Muscle of leg (tissue), 11 donors: ENCODE data around the gene SLC26A4. TPM values are rescaled to one million over a fixed set of nuclear protein-coding genes. Genes with fewer than 3 reads are reported as not detected.
A peak's percentile ranks its signal among the peaks of the same experiment; 100 is the strongest.

ENCODE experiments used
- DNase-seq: peaks from one replicate; pipeline ENCODE4 v3.0.0; 2013
- H3K27ac ChIP-seq: one replicate; pipeline ENCODE4 v1.5.1; 2013; ENCODE audit warnings: mild to moderate bottlenecking, low read length, control low read depth
- H3K27me3 ChIP-seq: one replicate; pipeline ENCODE4 v1.6.1; 2013; ENCODE audit warnings: low read length; ENCODE audit not compliant: control insufficient read depth, insufficient read depth
- H3K36me3 ChIP-seq: one replicate; pipeline ENCODE4 v1.6.1; 2013; ENCODE audit warnings: low read length; ENCODE audit not compliant: control insufficient read depth, insufficient read depth
- H3K4me1 ChIP-seq: one replicate; pipeline ENCODE4 v1.6.1; 2013; ENCODE audit warnings: low read length; ENCODE audit not compliant: control insufficient read depth, insufficient read depth
- H3K4me3 ChIP-seq: one replicate; pipeline ENCODE4 v1.5.1; 2013; ENCODE audit warnings: low read length, control low read depth
- H3K9me3 ChIP-seq: replicated peaks from 2 replicates; pipeline ENCODE4 v1.6.1; 2013; ENCODE audit warnings: low read depth, low read length; ENCODE audit not compliant: control insufficient read depth
- WGBS: methylation state at CpG from one replicate; pipeline ENCODE4 v1.1.5; 2013; ENCODE audit warnings: missing lambda C conversion rate; ENCODE audit not compliant: insufficient coverage; 5-methylcytosine and 5-hydroxymethylcytosine counted together
- polyA plus RNA-seq, 8 donors: library from polyadenylated mRNA; unstranded; fragments of 120-200 nt; gene quantifications; one replicate each; pipeline versions ENCODE4 v1.2.1 to v1.2.3, GENCODE V29; 2013; ENCODE audit warnings: inconsistent platforms in 1 of 8, low replicate concordance in 1 of 8; ENCODE audit not compliant: insufficient read length in 8 of 8, insufficient read depth in 1 of 8
- total RNA-seq: library from RNA; stranded (reverse); fragments of 120-200 nt; gene quantifications from one replicate; pipeline ENCODE4 v1.2.4, GENCODE V29; 2013

SLC26A4 gene
- total and polyA plus RNA-seq, 9 donors = 0.41 to 1.1 (median 0.55) TPM

- whole genome bisulfite sequencing = 88% methylated on average over 2 of the region's 2 CpGs
- no peaks in the 10 kb centered on the region for H3K36me3 ChIP-seq
- H3K27ac ChIP-seq = no peak overlapping the region
- no peak for DNase-seq
- no peaks in the 10 kb centered on the region for H3K9me3 ChIP-seq
- no peak overlapping the region for H3K4me3 ChIP-seq
- no peaks in the 10 kb centered on the region for H3K27me3 ChIP-seq
- H3K4me1 ChIP-seq = no peaks in the 10 kb centered on the region
Observed at GRCh38 chr7:107708956-107709355, 48.3 kb downstream of the SLC26A4 start.

GRCh38 chr7:107711301-107711700 lies 50.7 kb downstream of the SLC26A4 start:
- H3K27ac ChIP-seq = no peak overlapping the region
- no peaks in the 10 kb centered on the region for H3K27me3 ChIP-seq
- no peaks in the 10 kb centered on the region for H3K4me1 ChIP-seq
- H3K4me3 ChIP-seq = no peak overlapping the region
- no peak for DNase-seq
- H3K9me3 ChIP-seq = no peaks in the 10 kb centered on the region
- WGBS = no CpG with 5 or more reads among the region's 1 CpG
- H3K36me3 ChIP-seq = no peaks in the 10 kb centered on the region

GRCh38 chr7:107712025-107712424 lies 51.4 kb downstream of the SLC26A4 start:
- no CpG with 5 or more reads among the region's 1 CpG for WGBS
- H3K27ac ChIP-seq = no peak overlapping the region
- no peaks in the 10 kb centered on the region for H3K27me3 ChIP-seq
- DNase-seq = no peak
- H3K4me1 ChIP-seq = no peaks in the 10 kb centered on the region
- no peak overlapping the region for H3K4me3 ChIP-seq
- H3K9me3 ChIP-seq = no peaks in the 10 kb centered on the region
- no peaks in the 10 kb centered on the region for H3K36me3 ChIP-seq

- DNase-seq = no peak
- Histone ChIP-seq H3K36me3 (no peaks in the 10 kb centered on the region), H3K4me1 (no peaks in the 10 kb centered on the region), H3K9me3 (no peaks in the 10 kb centered on the region), H3K27ac (no peak overlapping the region), H3K4me3 (no peak overlapping the region), H3K27me3 (no peaks in the 10 kb centered on the region)
- no CpG with 5 or more reads among the region's 1 CpG for WGBS
Observed at GRCh38 chr7:107712896-107713295, 52.3 kb downstream of the SLC26A4 start.

- 69% methylated on average over 4 of the region's 6 CpGs for WGBS
Observed at GRCh38 chr7:107715531-107715930, 54.9 kb downstream of the SLC26A4 start.

GRCh38 chr7:107718456-107719193 lies 58.0 kb downstream of the SLC26A4 start:
- H3K9me3 ChIP-seq = no peaks in the 10 kb centered on the region
- H3K4me1 ChIP-seq = no peaks in the 10 kb centered on the region
- H3K36me3 ChIP-seq = no peaks in the 10 kb centered on the region
- no peak overlapping the region for H3K4me3 ChIP-seq
- no peaks in the 10 kb centered on the region for H3K27me3 ChIP-seq
- WGBS = no CpG with 5 or more reads among the region's 4 CpGs
- H3K27ac ChIP-seq = no peak overlapping the region
- no peak for DNase-seq

More at GRCh38 chr7:107715531-107715930, 54.9 kb downstream of the SLC26A4 start:
- DNase-seq = no peak
- Histone ChIP-seq H3K4me3 (no peak overlapping the region), H3K9me3 (no peaks in the 10 kb centered on the region), H3K36me3 (no peaks in the 10 kb centered on the region), H3K4me1 (no peaks in the 10 kb centered on the region), H3K27ac (no peak overlapping the region), H3K27me3 (no peaks in the 10 kb centered on the region)

GRCh38 chr7:107721286-107721685 lies 60.7 kb downstream of the SLC26A4 start:
- H3K9me3 ChIP-seq = no peaks in the 10 kb centered on the region
- WGBS = no CpG with 5 or more reads among the region's 1 CpG

GRCh38 chr7:107723255-107723654 lies 62.6 kb downstream of the SLC26A4 start:
- no peak overlapping the region for H3K4me3 ChIP-seq
- H3K27ac ChIP-seq = no peak overlapping the region
- H3K4me1 ChIP-seq = no peaks in the 10 kb centered on the region
- H3K27me3 ChIP-seq = no peaks in the 10 kb centered on the region
- H3K9me3 ChIP-seq = no peaks in the 10 kb centered on the region
- H3K36me3 ChIP-seq = no peaks in the 10 kb centered on the region
- no peak for DNase-seq
- WGBS = no CpG with 5 or more reads among the region's 2 CpGs

More at GRCh38 chr7:107721286-107721685, 60.7 kb downstream of the SLC26A4 start:
- no peak overlapping the region for H3K4me3 ChIP-seq
- H3K27me3 ChIP-seq = no peaks in the 10 kb centered on the region
- H3K36me3 ChIP-seq = no peaks in the 10 kb centered on the region
- H3K4me1 ChIP-seq = no peaks in the 10 kb centered on the region
- H3K27ac ChIP-seq = no peak overlapping the region
- DNase-seq = no peak

GRCh38 chr7:107725138-107725740 lies 64.6 kb downstream of the SLC26A4 start:
- Histone ChIP-seq H3K9me3 (no peaks in the 10 kb centered on the region), H3K27me3 (no peaks in the 10 kb centered on the region), H3K4me1 (no peaks in the 10 kb centered on the region), H3K27ac (no peak overlapping the region), H3K4me3 (no peak overlapping the region), H3K36me3 (no peaks in the 10 kb centered on the region)
- WGBS = no CpG with 5 or more reads among the region's 4 CpGs
- DNase-seq = peak; percentile 69

- no peak overlapping the region for H3K27ac ChIP-seq
- DNase-seq = no peak
- no peaks in the 10 kb centered on the region for H3K36me3 ChIP-seq
- no peak overlapping the region for H3K4me3 ChIP-seq
- no peaks in the 10 kb centered on the region for H3K27me3 ChIP-seq
- H3K9me3 ChIP-seq = no peaks in the 10 kb centered on the region
- H3K4me1 ChIP-seq = no peaks in the 10 kb centered on the region
- no CpG with 5 or more reads among the region's 3 CpGs for WGBS
Observed at GRCh38 chr7:107726356-107727130, 65.9 kb downstream of the SLC26A4 start.
